G401 (cell line): ENCODE results near the gene DUSP2. TPM values are rescaled to one million over a fixed set of nuclear protein-coding genes. Genes with fewer than 3 reads are reported as not detected.
A peak's percentile ranks its signal among the peaks of the same experiment; 100 is the strongest.

Experiments used
- DNase-seq: peaks from one replicate; pipeline ENCODE4 v3.0.0-alpha.2; 2015; ENCODE audit warnings: low spot score
- in situ Hi-C: cut with HindIII; loops from 2 replicates; pipeline ENCODE4 v1.10.0; 2016; ENCODE audit warnings: low sequenced_read_pairs, mixed read lengths
- total RNA-seq: library from RNA; depleted of rRNA; stranded (reverse); fragments of >200 nt; shearing (Covaris generic); gene quantifications from 2 replicates; pipeline ENCODE4 v1.2.3, GENCODE V29; 2014; rRNA removed

Gene DUSP2, protein sequence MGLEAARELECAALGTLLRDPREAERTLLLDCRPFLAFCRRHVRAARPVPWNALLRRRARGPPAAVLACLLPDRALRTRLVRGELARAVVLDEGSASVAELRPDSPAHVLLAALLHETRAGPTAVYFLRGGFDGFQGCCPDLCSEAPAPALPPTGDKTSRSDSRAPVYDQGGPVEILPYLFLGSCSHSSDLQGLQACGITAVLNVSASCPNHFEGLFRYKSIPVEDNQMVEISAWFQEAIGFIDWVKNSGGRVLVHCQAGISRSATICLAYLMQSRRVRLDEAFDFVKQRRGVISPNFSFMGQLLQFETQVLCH
- total RNA-seq = 37.2 and 44.4 TPM in 2 replicates

GRCh38 chr2:96145036-96145847 lies at the start of gene DUSP2:
Gene DUSP2 (minus strand): TSS chr2:96145440. CDS start chr2:96145354, 86 bp downstream.
- peak; percentile 66 for DNase-seq

GRCh38 chr2:96191937-96192670 lies 46.9 kb upstream of the DUSP2 start:
- DNase-seq = no peak
- in situ Hi-C loops = no loop called here

More at GRCh38 chr2:96145036-96145847, at the start of gene DUSP2:
- in situ Hi-C loops = no loop called here

DNA sequence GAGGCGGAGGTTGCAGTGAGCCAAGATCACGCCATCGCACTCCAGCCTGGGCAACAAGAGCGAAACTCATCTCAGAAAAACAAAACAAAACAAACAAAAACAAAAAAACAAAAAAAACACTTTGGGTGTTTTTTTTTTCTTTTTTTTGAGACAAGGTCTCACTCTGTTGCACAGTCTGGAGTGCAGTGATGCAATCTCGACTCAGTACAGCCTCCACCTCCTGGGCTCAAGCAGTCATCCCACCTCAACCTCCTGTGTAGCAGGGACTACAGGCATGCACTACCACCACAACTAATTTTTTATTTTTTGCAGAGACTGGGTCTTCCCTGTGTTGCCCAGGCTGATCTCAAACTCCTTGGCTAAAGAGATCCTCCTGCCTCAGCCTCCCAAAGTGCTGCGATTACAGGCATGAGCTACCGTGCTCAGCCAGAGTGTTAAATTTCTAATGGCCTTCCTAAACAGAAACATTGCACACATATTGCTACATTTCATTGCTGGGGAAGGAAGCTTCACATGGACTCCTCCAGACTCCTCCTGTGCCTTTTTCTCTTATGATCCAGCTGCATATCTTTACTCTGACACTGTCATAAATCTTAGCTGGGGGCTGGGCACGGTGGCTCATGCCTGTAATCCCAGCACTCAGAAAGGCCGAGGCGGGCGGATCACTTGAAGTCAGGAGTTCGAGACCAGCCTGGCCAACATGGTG lies 43.7 kb upstream of the DUSP2 start:
- in situ Hi-C loops = no loop called here
- no peak for DNase-seq

DNA sequence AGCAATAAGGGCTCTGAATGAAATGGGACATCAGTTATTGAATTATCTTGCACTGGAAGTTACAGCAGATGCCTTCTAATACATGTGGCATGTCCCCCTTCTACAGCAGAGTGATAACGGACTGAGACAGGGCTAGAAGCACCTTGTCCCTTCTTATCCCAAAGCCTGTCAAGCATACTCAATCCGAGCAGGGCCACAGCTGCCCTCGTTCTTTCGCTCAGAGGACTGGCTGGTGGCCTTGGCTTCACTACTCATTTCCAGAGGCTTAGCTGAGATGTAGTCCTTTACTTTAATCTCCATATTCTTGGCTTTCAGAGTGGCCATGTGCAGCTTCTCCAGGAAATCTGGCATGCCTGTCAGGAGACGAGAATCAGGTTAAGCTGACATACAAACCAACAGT lies 41.3 kb upstream of the DUSP2 start:
- in situ Hi-C loops = no loop called here
- no peak for DNase-seq

DNA sequence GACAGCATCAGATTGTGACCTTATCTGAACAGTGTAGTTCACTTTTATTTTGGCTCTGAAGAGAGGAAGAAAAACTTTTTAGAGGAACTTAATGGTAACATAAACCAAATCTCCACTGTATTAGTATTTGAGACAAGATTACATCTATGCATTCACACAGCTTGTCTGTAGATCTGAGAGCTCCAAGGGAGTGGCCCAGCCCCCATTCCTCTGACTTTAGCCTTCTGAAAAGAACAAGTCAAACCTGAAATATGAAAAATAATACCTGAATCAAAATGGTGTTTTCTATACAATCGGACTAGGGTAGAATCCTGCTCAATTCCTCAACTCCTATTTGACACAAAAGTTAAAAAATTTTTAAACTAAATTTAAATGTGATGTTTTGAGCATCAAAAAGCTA lies 40.3 kb upstream of the DUSP2 start:
- DNase-seq = no peak
- in situ Hi-C loops = no loop called here

- in situ Hi-C loops = no loop called here
- no peak for DNase-seq
Measured at GRCh38 chr2:96184989-96185388, 39.7 kb upstream of the DUSP2 start.

- in situ Hi-C loops = no loop called here
Measured at GRCh38 chr2:96184188-96184587, 38.9 kb upstream of the DUSP2 start.

DNA sequence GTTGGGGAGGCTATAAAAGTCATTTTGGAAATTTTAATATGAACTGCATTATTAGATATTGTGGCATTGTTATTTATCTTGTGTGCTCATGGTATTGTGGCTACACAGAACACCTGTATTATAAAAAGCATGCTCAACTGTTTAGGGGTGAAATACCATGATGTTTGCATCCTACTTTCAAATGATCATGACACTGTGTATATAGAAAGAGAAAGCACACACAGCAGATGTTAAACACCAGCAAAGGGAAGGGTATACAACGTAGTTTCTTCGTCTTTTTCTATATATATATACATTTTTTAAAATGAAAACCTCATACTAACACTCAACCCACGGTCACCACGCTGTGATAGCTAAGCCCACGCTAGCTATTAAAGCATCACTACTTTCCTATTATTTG lies 36.3 kb upstream of the DUSP2 start:
- in situ Hi-C loops = no loop called here
- no peak for DNase-seq

More at GRCh38 chr2:96184188-96184587, 38.9 kb upstream of the DUSP2 start:
- no peak for DNase-seq

- in situ Hi-C loops = no loop called here
- no peak for DNase-seq
Measured at GRCh38 chr2:96180521-96180920, 35.3 kb upstream of the DUSP2 start.

- in situ Hi-C loops = no loop called here
- no peak for DNase-seq
Measured at GRCh38 chr2:96180002-96180401, 34.8 kb upstream of the DUSP2 start.

DNA sequence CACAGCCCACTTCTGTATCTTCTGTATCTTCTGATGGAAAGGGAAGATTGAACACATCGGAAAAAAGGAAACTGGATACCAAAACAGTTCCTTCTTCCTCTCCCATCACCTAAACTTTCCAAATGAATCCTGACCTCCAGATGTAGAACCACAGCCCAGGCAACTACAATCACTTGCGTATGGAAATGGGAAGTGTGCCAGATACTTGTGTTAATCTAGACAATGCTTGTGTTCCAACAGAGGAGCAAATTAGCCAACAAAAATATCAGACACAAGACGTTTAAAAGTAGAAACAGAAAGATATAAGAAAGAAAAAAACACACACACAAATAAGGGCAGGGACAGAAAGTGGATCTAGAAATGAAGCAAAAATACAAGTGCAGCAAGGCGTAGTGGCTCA lies 31.4 kb upstream of the DUSP2 start:
- in situ Hi-C loops = no loop called here
- DNase-seq = no peak

DNA sequence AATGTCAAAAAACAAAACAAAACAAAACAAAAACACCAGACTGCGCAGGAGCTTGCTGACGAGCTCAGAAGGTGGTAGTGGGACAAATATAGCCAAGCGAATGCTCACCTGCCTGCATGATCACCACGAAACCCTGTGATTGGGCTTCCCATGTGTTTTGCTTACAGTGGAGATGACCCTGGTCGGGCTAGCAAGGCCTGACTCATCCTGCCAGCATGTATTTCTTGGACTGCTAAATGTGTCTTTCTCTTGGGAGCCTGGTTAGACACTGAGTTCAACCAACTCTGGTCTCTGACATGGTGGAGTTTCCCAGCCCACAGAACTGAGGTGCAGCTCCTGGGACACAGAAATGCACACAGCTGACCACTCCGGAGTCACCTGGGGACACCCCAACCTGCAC lies 30.7 kb upstream of the DUSP2 start:
- in situ Hi-C loops = no loop called here
- no peak for DNase-seq

GRCh38 chr2:96174251-96175144 lies 29.3 kb upstream of the DUSP2 start:
- in situ Hi-C loops = no loop called here
- DNase-seq = peak; percentile 65

GRCh38 chr2:96171831-96172230 lies 26.6 kb upstream of the DUSP2 start:
- DNase-seq = no peak
- in situ Hi-C loops = no loop called here

- DNase-seq = no peak
- in situ Hi-C loops = no loop called here
Measured at GRCh38 chr2:96170626-96171025, 25.4 kb upstream of the DUSP2 start.

GRCh38 chr2:96169868-96170507 lies 24.7 kb upstream of the DUSP2 start:
- DNase-seq = no peak
- in situ Hi-C loops = no loop called here

DNA sequence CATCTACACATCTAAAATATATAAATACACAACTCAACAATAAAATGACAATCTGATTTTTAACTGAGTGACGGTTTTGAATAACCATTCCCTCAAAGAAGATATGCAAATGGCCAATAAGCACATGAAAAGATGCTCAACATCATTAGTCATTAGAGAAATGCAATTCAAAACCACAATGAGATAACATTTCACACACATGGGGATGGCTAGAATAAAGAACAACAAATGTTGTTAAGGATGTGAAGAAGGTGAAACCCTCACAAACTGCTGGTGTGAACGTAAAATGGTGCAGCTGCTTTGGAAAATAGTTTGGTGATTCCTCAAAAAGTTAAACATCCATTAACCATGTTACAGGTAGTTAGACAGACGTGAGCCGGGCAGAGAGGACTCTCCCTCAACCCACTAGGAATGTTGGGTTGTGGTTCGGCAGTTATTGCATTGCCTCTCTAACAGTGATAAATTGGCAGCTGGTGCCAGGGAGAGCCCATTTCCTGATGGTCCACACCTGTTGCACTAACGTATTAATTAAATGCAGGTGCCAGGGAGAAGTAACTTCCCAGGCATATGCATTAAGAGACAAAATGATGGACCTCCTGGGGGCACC lies 22.3 kb upstream of the DUSP2 start:
- in situ Hi-C loops = no loop called here
- no peak for DNase-seq
